HUES64 (cell line): Measurements from ENCODE around the gene CYP24A1.

ENCODE experiments used
- H3K27ac ChIP-seq: 2 replicates; pipeline ENCODE4 v1.7.0; 2013; ENCODE audit warnings: low read depth, low read length, inconsistent platforms
- H3K27me3 ChIP-seq: 2 replicates; pipeline ENCODE4 v1.6.1; 2013; ENCODE audit warnings: mild to moderate bottlenecking, low read length; ENCODE audit not compliant: insufficient read depth
- H3K36me3 ChIP-seq: 2 replicates; pipeline ENCODE4 v1.6.1; 2013; ENCODE audit warnings: mild to moderate bottlenecking, low read length; ENCODE audit not compliant: insufficient read depth
- H3K4me1 ChIP-seq: 2 replicates; pipeline ENCODE4 v1.6.1; 2013; ENCODE audit warnings: mild to moderate bottlenecking, low read length, moderate library complexity; ENCODE audit not compliant: insufficient read depth
- H3K4me3 ChIP-seq: 2 replicates; pipeline ENCODE4 v1.5.1; 2013; ENCODE audit warnings: mild to moderate bottlenecking, low read length, moderate library complexity
- H3K9ac ChIP-seq: 2 replicates; pipeline ENCODE4 v1.6.1; 2013; ENCODE audit warnings: mild to moderate bottlenecking, low read depth, low read length
- H3K9me3 ChIP-seq: 2 replicates; pipeline ENCODE4 v1.6.1; 2013; ENCODE audit warnings: low read depth, low read length; ENCODE audit not compliant: insufficient read depth
- WGBS: fragments of 150-250, 120-280 bp; methylation state at CpG from one replicate; pipeline ENCODE4 v1.1.7; 2013; ENCODE audit warnings: missing lambda C conversion rate; 5-methylcytosine and 5-hydroxymethylcytosine counted together

The CYP24A1 gene

GRCh38 chr20:54172856-54173652 lies 732 bp downstream of the CYP24A1 start:
- H3K9ac ChIP-seq: no peak overlapping the region
- H3K27ac ChIP-seq: no peak overlapping the region
- 2% methylated on average over 66 of the region's 66 CpGs for WGBS
- peaks cover 85% of the 10 kb centered on the region for H3K27me3 ChIP-seq
- H3K9me3 ChIP-seq: no peaks in the 10 kb centered on the region
- no peaks in the 10 kb centered on the region for H3K36me3 ChIP-seq
- H3K4me1 ChIP-seq: peaks cover 15% of the 10 kb centered on the region
- H3K4me3 ChIP-seq: peak overlapping the region; percentile 47

GRCh38 chr20:54172532-54172855 lies 1.3 kb downstream of the CYP24A1 start:
- WGBS: 25% methylated on average over 12 of the region's 12 CpGs
- H3K9ac ChIP-seq: no peak overlapping the region
- H3K27me3 ChIP-seq: peaks cover 85% of the 10 kb centered on the region
- no peaks in the 10 kb centered on the region for H3K36me3 ChIP-seq
- no peaks in the 10 kb centered on the region for H3K9me3 ChIP-seq
- H3K27ac ChIP-seq: no peak overlapping the region
- peaks cover 15% of the 10 kb centered on the region for H3K4me1 ChIP-seq
- peak overlapping the region; percentile 47 for H3K4me3 ChIP-seq

GRCh38 chr20:54170963-54171362 lies 2.8 kb downstream of the CYP24A1 start:
- peaks cover 15% of the 10 kb centered on the region for H3K4me1 ChIP-seq
- no peaks in the 10 kb centered on the region for H3K9me3 ChIP-seq
- 92% methylated on average over 3 of the region's 3 CpGs for WGBS
- no peak overlapping the region for H3K9ac ChIP-seq
- no peaks in the 10 kb centered on the region for H3K36me3 ChIP-seq
- H3K27ac ChIP-seq: no peak overlapping the region
- H3K4me3 ChIP-seq: no peak overlapping the region
- peaks cover 75% of the 10 kb centered on the region for H3K27me3 ChIP-seq

- Histone ChIP-seq H3K4me1 (peaks cover 10% of the 10 kb centered on the region), H3K4me3 (no peak overlapping the region), H3K36me3 (no peaks in the 10 kb centered on the region), H3K27me3 (peaks cover 68% of the 10 kb centered on the region), H3K27ac (no peak overlapping the region), H3K9me3 (no peaks in the 10 kb centered on the region), H3K9ac (no peak overlapping the region)
- WGBS: 76% methylated on average over 4 of the region's 4 CpGs
Observed at GRCh38 chr20:54170026-54170471, 3.7 kb downstream of the CYP24A1 start.

- 86% methylated on average over 14 of the region's 14 CpGs for WGBS
Observed at GRCh38 chr20:54168961-54169862, 4.6 kb downstream of the CYP24A1 start.

GRCh38 chr20:54167909-54168872 lies 5.6 kb downstream of the CYP24A1 start:
- 0 out of 2 replicates have a peak, but pooled peaks cover 4% of the 10 kb centered on the region for H3K4me1 ChIP-seq
- no peaks in the 10 kb centered on the region for H3K9me3 ChIP-seq
- no peak overlapping the region for H3K27ac ChIP-seq
- no peaks in the 10 kb centered on the region for H3K36me3 ChIP-seq
- H3K9ac ChIP-seq: no peak overlapping the region
- no peak overlapping the region for H3K4me3 ChIP-seq
- 82% methylated on average over 11 of the region's 11 CpGs for WGBS
- H3K27me3 ChIP-seq: peaks cover 49% of the 10 kb centered on the region

More at GRCh38 chr20:54168961-54169862, 4.6 kb downstream of the CYP24A1 start:
- H3K36me3 ChIP-seq: no peaks in the 10 kb centered on the region
- no peaks in the 10 kb centered on the region for H3K9me3 ChIP-seq
- H3K9ac ChIP-seq: no peak overlapping the region
- H3K4me3 ChIP-seq: no peak overlapping the region
- 0 out of 2 replicates have a peak, but pooled peaks cover 4% of the 10 kb centered on the region for H3K4me1 ChIP-seq
- no peak overlapping the region for H3K27ac ChIP-seq
- peaks cover 59% of the 10 kb centered on the region for H3K27me3 ChIP-seq

- 95% methylated on average over 7 of the region's 7 CpGs for WGBS
- Histone ChIP-seq H3K27me3 (peaks cover 38% of the 10 kb centered on the region), H3K9ac (no peak overlapping the region), H3K4me1 (0 out of 2 replicates have a peak, but pooled peaks cover 4% of the 10 kb centered on the region), H3K27ac (no peak overlapping the region), H3K9me3 (no peaks in the 10 kb centered on the region), H3K4me3 (no peak overlapping the region), H3K36me3 (no peaks in the 10 kb centered on the region)
Observed at GRCh38 chr20:54166987-54167662, 6.7 kb downstream of the CYP24A1 start.

- no peak overlapping the region for H3K4me3 ChIP-seq
- H3K4me1 ChIP-seq: 0 out of 2 replicates have a peak, but pooled peaks cover 4% of the 10 kb centered on the region
- H3K27ac ChIP-seq: no peak overlapping the region
- H3K9me3 ChIP-seq: no peaks in the 10 kb centered on the region
- H3K36me3 ChIP-seq: no peaks in the 10 kb centered on the region
- WGBS: 89% methylated on average over 2 of the region's 2 CpGs
- H3K9ac ChIP-seq: no peak overlapping the region
- H3K27me3 ChIP-seq: peaks cover 25% of the 10 kb centered on the region
Observed at GRCh38 chr20:54165803-54166202, 8.0 kb downstream of the CYP24A1 start.

- WGBS: 97% methylated on average over 8 of the region's 9 CpGs
- H3K4me1 ChIP-seq: 0 out of 2 replicates have a peak, but pooled peaks cover 4% of the 10 kb centered on the region
- no peak overlapping the region for H3K27ac ChIP-seq
- peaks cover 17% of the 10 kb centered on the region for H3K27me3 ChIP-seq
- no peaks in the 10 kb centered on the region for H3K36me3 ChIP-seq
- no peak overlapping the region for H3K9ac ChIP-seq
- H3K9me3 ChIP-seq: no peaks in the 10 kb centered on the region
- no peak overlapping the region for H3K4me3 ChIP-seq
Observed at GRCh38 chr20:54165014-54165413, 8.8 kb downstream of the CYP24A1 start.

- 91% methylated on average over 5 of the region's 5 CpGs for WGBS
- no peaks in the 10 kb centered on the region for H3K4me1 ChIP-seq
- H3K27ac ChIP-seq: no peak overlapping the region
- H3K4me3 ChIP-seq: no peak overlapping the region
- 0 out of 2 replicates have a peak, but pooled peaks cover 4% of the 10 kb centered on the region for H3K27me3 ChIP-seq
- H3K36me3 ChIP-seq: no peaks in the 10 kb centered on the region
- no peak overlapping the region for H3K9ac ChIP-seq
- H3K9me3 ChIP-seq: no peaks in the 10 kb centered on the region
Observed at GRCh38 chr20:54163402-54163801, 10.4 kb downstream of the CYP24A1 start.
